Measurements from ENCODE around the gene ASB13. TPM values are rescaled to one million over a fixed set of nuclear protein-coding genes. Genes with fewer than 3 reads are reported as not detected.

Gene ASB13
- total and polyA plus RNA-seq, 2 of the 13 experiments (the other 11 are each of a cell fraction or from before 2014, with no cell fraction given), result 9.3 to 15.4 TPM

DNA sequence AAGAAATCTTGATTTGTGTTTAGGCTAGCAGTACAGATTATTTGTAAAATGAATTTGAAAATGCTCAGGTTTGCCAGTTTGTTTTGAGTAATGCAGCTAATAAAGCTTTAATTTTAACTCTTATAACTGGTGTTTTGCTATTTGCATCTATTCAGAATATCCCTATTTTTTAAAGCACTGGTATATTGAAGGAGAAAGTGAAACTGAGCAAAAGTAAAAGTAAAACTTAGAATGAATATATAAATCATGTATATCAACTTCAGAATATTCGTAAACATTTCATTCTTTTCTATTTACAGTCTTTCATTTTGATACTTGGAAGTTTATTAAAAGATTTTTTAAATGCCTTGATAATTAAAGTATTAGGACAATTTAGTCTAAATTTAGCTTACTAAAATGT lies 44.5 kb upstream of the ASB13 start (continued):
- TF ChIP-seq ZNF275 (CRISPR knock-in tag; IDR thresholded peaks at IDR 0.05; ENCODE audit: borderline replicate concordance) (no peak), ZNF646 (CRISPR knock-in tag; IDR thresholded peaks at IDR 0.05) (no peak), ZBTB21 (CRISPR knock-in tag; IDR thresholded peaks at IDR 0.05) (no peak), ASH2L (IDR thresholded peaks at IDR 0.05; ENCODE audit: insufficient read length, low read depth, low read length) (no peak), PAXIP1 (CRISPR knock-in tag; conservative IDR thresholded peaks at IDR 0.05) (no peak), CBX5 (CRISPR knock-in tag; IDR thresholded peaks at IDR 0.05; ENCODE audit: borderline replicate concordance) (no peak), ELF3 (CRISPR knock-in tag; IDR thresholded peaks at IDR 0.05) (no peak), SP4 (CRISPR knock-in tag; IDR thresholded peaks at IDR 0.05) (no peak), ESRRA (CRISPR knock-in tag; IDR thresholded peaks at IDR 0.05; ENCODE audit: low read depth) (no peak), ZNF280B (CRISPR knock-in tag; IDR thresholded peaks at IDR 0.05; ENCODE audit: borderline replicate concordance) (no peak), YEATS2 (CRISPR knock-in tag; IDR thresholded peaks at IDR 0.05; ENCODE audit: borderline replicate concordance) (no peak), ZNF30 (CRISPR knock-in tag; IDR thresholded peaks at IDR 0.05) (no peak), NFE2 (CRISPR knock-in tag; IDR thresholded peaks at IDR 0.05) (no peak), ZNF572 (CRISPR knock-in tag; IDR thresholded peaks at IDR 0.05) (no peak), ZNF879 (CRISPR knock-in tag; IDR thresholded peaks at IDR 0.05) (no peak), POLR2AphosphoS5 (IDR thresholded peaks at IDR 0.05; ENCODE audit: low read depth, low read length) (no peak)
- TF ChIP-seq, protein P1, sequence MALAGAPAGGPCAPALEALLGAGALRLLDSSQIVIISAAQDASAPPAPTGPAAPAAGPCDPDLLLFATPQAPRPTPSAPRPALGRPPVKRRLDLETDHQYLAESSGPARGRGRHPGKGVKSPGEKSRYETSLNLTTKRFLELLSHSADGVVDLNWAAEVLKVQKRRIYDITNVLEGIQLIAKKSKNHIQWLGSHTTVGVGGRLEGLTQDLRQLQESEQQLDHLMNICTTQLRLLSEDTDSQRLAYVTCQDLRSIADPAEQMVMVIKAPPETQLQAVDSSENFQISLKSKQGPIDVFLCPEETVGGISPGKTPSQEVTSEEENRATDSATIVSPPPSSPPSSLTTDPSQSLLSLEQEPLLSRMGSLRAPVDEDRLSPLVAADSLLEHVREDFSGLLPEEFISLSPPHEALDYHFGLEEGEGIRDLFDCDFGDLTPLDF (CRISPR knock-in tag; IDR thresholded peaks at IDR 0.05), result no peak
